GM12875 (cell line): ENCODE measurements around the gene ADAMTSL2.

Experiments used
- H3K4me3 ChIP-seq: one replicate; pipeline ENCODE4 v1.5.1; 2011; ENCODE audit warnings: low read depth, low read length, control low read depth
- TF ChIP-seq, protein P1 (sequence below): IDR thresholded peaks from 2 replicates; pipeline ENCODE4 v1.5.1; 2011; ENCODE audit warnings: low read depth, mild to moderate bottlenecking, control low read depth, inconsistent platforms, low read length, moderate library complexity, borderline replicate concordance; ENCODE audit not compliant: insufficient read depth

Gene ADAMTSL2

DNA sequence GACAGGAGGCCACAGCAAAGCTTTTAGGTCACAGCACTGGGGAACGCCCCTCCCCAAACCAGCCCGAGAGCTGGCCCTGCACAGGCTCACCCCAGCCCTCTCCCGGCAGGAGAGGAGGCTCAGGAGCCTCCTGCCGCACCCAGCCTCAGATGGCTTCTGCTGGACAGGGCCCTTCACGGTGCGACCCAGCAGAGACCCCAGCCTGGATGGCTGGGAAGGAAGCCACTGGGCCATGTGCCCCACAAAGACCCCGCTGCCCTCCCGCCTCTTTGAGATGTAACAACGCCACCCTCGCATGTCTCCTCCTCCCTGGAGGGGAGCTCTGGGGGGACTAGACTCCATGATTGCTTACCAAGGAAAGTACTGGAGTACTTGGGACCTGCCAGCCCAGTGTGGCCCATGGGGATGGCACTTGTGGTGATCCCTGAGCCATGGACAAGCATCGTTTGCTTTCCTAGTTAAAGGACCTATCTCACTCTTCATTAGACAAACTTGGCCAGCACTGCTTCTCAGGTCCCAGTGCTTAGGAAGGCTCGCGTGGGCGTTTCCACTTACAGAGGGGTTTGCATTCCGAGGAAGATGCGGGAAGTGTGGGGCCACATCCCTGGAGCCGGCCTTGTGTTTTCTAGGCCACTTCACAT, 18.8 kb upstream of the ADAMTSL2 start:
- no peak overlapping the region for H3K4me3 ChIP-seq
- TF ChIP-seq, protein P1, sequence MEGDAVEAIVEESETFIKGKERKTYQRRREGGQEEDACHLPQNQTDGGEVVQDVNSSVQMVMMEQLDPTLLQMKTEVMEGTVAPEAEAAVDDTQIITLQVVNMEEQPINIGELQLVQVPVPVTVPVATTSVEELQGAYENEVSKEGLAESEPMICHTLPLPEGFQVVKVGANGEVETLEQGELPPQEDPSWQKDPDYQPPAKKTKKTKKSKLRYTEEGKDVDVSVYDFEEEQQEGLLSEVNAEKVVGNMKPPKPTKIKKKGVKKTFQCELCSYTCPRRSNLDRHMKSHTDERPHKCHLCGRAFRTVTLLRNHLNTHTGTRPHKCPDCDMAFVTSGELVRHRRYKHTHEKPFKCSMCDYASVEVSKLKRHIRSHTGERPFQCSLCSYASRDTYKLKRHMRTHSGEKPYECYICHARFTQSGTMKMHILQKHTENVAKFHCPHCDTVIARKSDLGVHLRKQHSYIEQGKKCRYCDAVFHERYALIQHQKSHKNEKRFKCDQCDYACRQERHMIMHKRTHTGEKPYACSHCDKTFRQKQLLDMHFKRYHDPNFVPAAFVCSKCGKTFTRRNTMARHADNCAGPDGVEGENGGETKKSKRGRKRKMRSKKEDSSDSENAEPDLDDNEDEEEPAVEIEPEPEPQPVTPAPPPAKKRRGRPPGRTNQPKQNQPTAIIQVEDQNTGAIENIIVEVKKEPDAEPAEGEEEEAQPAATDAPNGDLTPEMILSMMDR = no peak

DNA sequence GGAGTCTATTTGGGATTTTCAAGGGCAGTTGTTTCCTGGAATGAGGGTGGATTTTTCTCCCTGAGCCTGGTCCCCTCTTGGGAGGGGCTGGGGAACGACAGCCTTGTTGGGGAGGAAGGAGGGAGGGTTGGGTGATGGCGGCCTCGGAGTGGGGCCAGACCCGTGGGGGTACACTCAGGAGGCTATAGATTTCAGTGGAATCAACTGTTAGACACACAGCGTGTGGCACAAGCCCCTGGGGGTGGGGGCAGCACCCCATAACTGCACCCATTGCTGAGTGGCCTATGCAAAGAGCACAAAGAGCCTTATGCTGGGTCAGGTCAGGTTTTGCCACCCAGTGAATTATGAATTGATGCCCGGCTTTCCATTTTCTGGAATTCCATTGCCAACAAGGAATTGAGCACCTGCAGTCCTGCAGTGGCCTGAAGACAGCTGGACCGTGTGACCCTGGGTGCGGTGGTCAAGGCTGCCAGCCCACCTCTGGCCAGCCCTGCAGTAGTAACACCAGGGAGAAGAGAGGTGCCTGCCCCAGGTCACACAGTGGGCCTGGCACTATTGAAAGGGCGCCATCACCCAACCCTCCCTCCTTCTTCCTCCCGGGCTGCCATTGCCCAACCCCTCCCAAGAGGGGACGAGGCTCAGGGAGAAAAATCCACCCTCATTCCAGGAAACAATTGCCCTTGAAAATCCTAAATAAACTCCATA, 18.1 kb upstream of the ADAMTSL2 start:
- TF ChIP-seq, protein P1 = no peak
- H3K4me3 ChIP-seq = no peak overlapping the region

DNA sequence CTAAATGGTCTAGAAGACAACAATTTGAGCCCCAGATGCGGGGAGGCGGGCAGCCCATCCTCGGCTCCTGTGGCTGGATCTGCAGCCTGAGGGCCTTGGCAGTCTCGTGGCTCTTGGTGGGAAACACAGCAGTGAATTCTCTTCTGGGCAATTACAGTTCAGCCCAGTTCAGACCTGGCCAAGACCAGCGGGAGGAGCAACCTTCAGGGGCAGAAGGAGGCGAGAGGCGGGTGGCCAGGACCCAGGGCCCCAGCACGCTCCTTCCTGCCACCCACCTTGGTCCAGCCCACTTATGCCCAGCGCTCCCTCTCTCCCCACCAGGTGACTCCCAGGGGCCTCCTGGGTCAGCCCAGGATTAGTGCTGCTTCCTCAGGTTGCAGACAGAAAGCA, 17.5 kb upstream of the ADAMTSL2 start:
- no peak overlapping the region for H3K4me3 ChIP-seq
- TF ChIP-seq, protein P1 = no peak

DNA sequence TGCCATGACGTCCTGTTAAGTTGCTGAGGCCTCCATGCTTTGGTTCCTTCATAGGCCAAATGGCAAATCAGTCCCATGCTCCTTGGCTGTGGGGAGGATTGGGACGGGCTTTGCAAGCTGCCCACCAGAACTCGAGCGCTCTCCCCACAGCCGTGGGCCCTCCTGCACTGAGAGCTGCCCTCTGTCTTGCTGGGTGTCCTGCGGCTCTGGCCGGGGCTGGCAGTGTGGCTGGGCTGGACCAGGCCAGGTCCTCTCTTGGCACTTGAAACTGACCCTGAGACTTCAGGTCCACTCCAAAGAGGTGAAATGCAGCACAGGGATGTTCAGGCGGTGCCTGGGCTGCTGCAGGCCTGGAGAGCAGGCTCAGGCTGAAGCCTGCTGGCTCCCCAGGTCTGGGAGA, 16.8 kb upstream of the ADAMTSL2 start:
- TF ChIP-seq, protein P1 = no peak

DNA sequence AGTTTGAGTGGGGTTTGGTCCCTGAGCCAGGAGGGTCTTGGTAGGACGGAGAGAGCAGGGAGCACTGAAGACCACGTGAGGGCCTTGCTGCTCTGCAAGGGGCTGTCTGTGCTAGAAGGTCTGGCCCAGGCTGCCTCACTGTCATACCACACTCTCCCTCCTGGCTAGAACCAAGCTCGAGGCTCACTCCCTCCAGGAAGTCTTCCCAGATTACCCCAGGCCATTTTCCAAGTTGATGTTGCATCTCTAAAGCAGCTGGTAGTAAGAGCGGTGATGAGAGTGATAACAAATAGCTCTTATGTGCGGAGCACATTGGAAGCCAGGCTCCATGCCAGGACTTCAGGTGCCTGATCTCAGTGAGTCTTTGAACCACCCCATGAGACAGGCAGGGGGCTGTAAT, 16.3 kb upstream of the ADAMTSL2 start:
- TF ChIP-seq, protein P1 = no peak
- H3K4me3 ChIP-seq = no peak overlapping the region

More for the DNA sequence above, 16.8 kb upstream of the ADAMTSL2 start:
- no peak overlapping the region for H3K4me3 ChIP-seq

DNA sequence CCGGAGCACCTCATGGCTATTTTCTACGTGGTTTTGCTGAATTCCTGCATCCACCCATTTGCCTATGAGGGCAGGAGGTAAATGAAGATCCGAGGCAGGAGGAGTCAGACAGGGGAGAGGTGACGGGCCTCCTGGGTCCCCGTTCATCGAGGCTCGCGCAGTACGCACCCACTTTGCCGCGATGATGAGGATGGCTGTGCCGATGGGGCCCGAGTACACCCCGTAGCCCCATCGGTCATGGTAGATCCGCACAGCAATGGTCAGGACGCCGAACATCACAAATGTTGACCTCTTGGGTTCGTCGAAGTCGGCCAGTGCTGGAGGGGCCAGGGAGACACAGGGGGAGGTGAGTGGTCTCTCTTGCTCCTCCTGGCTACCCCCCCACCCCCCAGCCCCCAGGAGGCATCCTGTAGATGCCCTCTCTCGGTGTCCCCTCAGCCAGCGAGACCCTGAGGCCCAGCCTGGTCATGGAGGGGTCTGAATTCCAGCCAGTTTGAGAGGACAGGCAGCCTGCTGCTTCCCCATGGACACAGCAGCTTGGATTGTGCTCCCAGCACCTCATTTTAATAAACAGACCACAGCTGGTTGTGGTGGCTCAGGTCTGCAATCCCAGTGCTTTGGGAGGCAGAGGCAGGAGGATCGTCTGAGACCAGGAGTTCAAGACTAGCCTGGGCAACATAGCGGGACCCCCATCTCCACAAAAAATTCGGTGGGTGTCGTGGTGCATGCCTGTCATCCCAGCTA, 15.6 kb upstream of the ADAMTSL2 start:
- TF ChIP-seq, protein P1 = no peak

More for the DNA sequence above, 15.6 kb upstream of the ADAMTSL2 start:
- H3K4me3 ChIP-seq = no peak overlapping the region
